Measurements from ENCODE around the gene PXK.

GRCh38 chr3:58331593-58332152, 1.0 kb upstream of the PXK start:
- TF ChIP-seq POLR2A (IDR thresholded peaks at IDR 0.05) (no peak), EP300 (IDR thresholded peaks at IDR 0.05) (no peak), CTCF (IDR thresholded peaks at IDR 0.05) (no peak), POLR2AphosphoS5 (IDR thresholded peaks at IDR 0.05) (no peak)
